ENCODE measurements around the gene SLCO4C1. TPM values are rescaled to one million over a fixed set of nuclear protein-coding genes. Genes with fewer than 3 reads are reported as not detected.

The SLCO4C1 gene
- total and polyA plus RNA-seq, 2 of the 13 experiments (the other 11 are each of a cell fraction or from before 2014, with no cell fraction given) = 1.3 to 7.8 TPM

- TF ChIP-seq ZKSCAN5 (CRISPR knock-in tag; IDR thresholded peaks at IDR 0.05) (no peak), ZNF75D (CRISPR knock-in tag; IDR thresholded peaks at IDR 0.05; ENCODE audit: borderline replicate concordance) (no peak), JUNB (CRISPR knock-in tag; IDR thresholded peaks at IDR 0.05; ENCODE audit: borderline replicate concordance) (no peak; the same call in 1 of the 2 replicates), TBL1XR1 (IDR thresholded peaks at IDR 0.05; ENCODE audit: borderline replicate concordance, low read length, partially characterized antibody) (peak; percentile 96), GPBP1L1 (CRISPR knock-in tag; IDR thresholded peaks at IDR 0.05) (no peak), TCF7L2 (IDR thresholded peaks at IDR 0.05; ENCODE audit: low read depth, low read length) (peak; percentile 52), MXD4 (CRISPR knock-in tag; IDR thresholded peaks at IDR 0.05) (no peak), HDAC1 (CRISPR knock-in tag; IDR thresholded peaks at IDR 0.05) (peak; percentile 93), MZF1 (CRISPR knock-in tag; IDR thresholded peaks at IDR 0.05; ENCODE audit: borderline replicate concordance) (no peak), ZNF616 (CRISPR knock-in tag; IDR thresholded peaks at IDR 0.05; ENCODE audit: low read depth) (no peak), ZBTB10 (CRISPR knock-in tag; IDR thresholded peaks at IDR 0.05; ENCODE audit: borderline replicate concordance) (peak; percentile 99), ZNF770 (CRISPR knock-in tag; IDR thresholded peaks at IDR 0.05) (no peak), SIX4 (CRISPR knock-in tag; IDR thresholded peaks at IDR 0.05) (peak; percentile 89), RXRB (CRISPR knock-in tag; IDR thresholded peaks at IDR 0.05; ENCODE audit: borderline replicate concordance) (peak; percentile 94), AHR (CRISPR knock-in tag; IDR thresholded peaks at IDR 0.05) (no peak; the same call in 1 of the 2 replicates), ELF4 (CRISPR knock-in tag; IDR thresholded peaks at IDR 0.05; ENCODE audit: borderline replicate concordance) (0 out of 2 replicates have a peak, but pooled peaks have one; percentile 47), NFIB (CRISPR knock-in tag; IDR thresholded peaks at IDR 0.05; ENCODE audit: borderline replicate concordance) (no peak), ZNF142 (CRISPR knock-in tag; IDR thresholded peaks at IDR 0.05) (no peak), ZNF607 (CRISPR knock-in tag; IDR thresholded peaks at IDR 0.05; ENCODE audit: borderline replicate concordance) (no peak)
Measured at GRCh38 chr5:102222772-102223171, 73.3 kb downstream of the SLCO4C1 start (continued).
